Fibroblast of pulmonary artery (primary cell): ENCODE measurements around the gene CACYBP.
A peak's percentile ranks its signal among the peaks of the same experiment; 100 is the strongest.
"Not testable (repeated sequence)": the region's sequence is repeated elsewhere in the genome, so short reads cannot be mapped to it uniquely, and the experiment has no call there.

Experiments used
- DNase-seq: peaks from one replicate; pipeline ENCODE4 v3.0.0-alpha.2; 2010; ENCODE audit warnings: low read depth
- H3K4me3 ChIP-seq: replicated peaks from 2 replicates; pipeline ENCODE4 v1.5.1; 2011; ENCODE audit warnings: low read depth, mild to moderate bottlenecking, control low read depth, low read length, moderate library complexity
- TF ChIP-seq, protein P1 (sequence below): IDR thresholded peaks from 2 replicates; pipeline ENCODE4 v1.5.1; 2011; ENCODE audit warnings: mild to moderate bottlenecking, control low read depth, low read length, inconsistent platforms; ENCODE audit errors: missing control alignments

The CACYBP gene

DNA sequence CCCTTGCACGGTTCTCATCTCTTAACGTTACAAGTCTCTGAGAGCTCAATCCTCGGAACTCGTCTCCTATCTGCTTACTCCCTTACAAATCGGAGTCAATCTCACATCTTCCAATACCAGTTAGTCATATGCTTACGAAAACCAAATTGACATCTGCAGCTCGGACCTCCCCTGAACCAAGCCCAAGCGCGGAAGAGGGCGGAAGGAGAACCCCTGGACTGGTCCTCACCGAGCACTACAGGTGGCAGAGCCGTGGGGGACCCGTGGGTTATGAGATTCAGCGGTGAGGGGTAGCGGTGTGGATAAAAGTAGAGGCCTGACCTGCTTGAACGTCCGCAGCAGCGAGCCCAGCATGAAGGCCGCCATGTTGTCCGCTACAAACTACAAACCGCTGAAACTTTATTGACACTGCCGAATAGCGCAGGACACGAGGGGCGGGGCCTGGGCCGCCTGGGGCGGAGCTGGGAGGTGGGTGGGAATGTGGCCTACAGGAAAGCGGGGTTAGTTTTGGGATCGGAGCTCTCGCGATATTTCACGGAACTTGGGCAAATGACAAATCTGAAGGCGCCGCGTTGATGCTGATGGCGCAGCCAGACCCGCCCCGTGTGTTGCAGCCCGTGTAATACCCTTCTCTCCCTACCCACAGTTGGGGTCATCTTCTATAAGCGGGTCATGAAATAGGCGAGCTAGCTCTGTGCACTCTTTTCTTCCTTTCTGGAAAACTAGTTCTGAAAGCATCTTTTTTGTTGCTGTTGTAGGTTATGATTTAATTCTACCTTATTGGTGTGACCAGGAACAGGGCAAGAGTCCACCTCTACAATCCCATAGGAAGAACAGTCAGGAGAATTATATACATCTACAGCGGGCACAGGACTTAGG is 23.5 kb downstream of the CACYBP start, which contains the start of gene MRPS14:
TSS of gene MRPS14 (minus strand) at position 383 of the 879 bp plus-strand sequence. CDS start at position 366, 17 bp downstream.
- TF ChIP-seq, protein P1, sequence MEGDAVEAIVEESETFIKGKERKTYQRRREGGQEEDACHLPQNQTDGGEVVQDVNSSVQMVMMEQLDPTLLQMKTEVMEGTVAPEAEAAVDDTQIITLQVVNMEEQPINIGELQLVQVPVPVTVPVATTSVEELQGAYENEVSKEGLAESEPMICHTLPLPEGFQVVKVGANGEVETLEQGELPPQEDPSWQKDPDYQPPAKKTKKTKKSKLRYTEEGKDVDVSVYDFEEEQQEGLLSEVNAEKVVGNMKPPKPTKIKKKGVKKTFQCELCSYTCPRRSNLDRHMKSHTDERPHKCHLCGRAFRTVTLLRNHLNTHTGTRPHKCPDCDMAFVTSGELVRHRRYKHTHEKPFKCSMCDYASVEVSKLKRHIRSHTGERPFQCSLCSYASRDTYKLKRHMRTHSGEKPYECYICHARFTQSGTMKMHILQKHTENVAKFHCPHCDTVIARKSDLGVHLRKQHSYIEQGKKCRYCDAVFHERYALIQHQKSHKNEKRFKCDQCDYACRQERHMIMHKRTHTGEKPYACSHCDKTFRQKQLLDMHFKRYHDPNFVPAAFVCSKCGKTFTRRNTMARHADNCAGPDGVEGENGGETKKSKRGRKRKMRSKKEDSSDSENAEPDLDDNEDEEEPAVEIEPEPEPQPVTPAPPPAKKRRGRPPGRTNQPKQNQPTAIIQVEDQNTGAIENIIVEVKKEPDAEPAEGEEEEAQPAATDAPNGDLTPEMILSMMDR: no peak
- peak; percentile 99 for DNase-seq
- H3K4me3 ChIP-seq: peak within 1 kb of the TSS; percentile 87

DNA sequence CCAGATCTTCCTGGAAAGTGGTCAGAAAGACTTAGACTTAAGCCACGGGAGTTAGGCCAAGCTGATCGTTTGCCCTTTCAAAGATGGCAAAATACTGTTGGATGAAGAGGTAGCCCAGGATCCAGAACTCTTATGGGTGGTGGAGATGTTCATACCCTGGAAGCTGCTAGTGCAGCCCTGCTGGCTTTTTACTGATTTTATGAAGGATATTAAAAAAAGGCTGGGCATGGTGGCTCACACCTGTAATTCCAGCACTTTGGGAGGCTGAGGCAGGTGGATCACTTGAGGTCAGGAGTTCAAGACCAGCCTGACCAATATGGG is 24.1 kb downstream of the CACYBP start:
- H3K4me3 ChIP-seq: peak overlapping the region; percentile 87
- not testable (repeated sequence) for DNase-seq

DNA sequence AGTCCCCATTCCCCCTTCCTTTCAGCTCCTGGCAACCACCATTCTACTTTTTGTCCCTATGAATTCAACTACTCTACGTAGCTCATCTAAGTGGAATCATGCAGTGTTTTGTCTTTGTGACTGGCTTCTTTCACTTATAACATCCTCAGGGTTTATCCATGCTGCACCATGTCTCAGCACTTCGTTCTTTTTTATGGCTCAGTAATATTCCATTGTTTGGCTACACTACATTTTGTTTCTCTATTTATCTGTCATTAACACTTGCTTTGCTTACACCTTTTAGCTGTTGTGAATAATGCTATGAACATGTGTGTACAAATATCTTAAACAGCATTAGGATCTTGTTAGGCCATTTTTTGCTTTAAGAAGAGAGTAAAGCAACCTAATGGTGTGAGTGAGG is 25.0 kb downstream of the CACYBP start:
- DNase-seq: no peak
- TF ChIP-seq, protein P1: no peak
- H3K4me3 ChIP-seq: no peak overlapping the region

DNA sequence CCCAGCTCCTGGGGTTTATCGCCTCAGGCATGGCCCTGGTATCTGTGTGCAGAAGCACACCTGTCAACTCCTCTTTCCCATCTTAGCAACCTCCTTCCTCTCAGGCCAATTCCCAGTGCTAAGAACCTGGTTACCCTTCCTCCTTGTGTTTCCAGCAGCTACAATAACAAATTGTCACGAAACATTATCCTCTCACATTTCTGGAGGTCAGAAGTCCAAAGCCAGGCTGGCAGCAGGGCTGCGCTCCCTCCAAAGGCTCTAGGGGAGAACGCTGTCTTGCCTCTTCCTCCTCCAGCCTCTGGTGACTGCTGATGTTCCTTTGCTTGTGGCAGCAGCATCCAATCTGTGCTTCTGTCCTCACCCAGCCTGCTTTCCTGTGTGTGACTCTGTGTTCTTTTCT is 34.2 kb downstream of the CACYBP start:
- no peak for DNase-seq
- TF ChIP-seq, protein P1: no peak

DNA sequence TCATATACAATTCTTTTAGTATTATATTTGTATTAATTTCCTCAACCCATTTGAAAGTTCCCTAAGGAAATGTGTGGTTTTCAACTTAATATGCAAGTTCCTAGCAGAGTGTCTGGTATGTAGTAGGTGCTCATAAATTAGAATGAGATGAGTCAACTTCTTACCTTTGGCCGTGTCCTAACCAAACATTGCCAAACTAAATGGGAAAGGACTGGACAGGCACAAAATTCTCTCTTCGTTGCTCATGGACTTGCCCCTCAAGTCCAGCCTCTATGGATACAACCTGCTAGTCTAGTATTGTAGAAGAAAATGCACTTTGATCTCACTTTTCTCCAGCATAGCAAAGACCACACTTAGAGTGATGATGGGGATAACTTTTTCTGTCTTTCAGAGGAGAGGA is 35.0 kb downstream of the CACYBP start:
- TF ChIP-seq, protein P1: no peak
- no peak overlapping the region for H3K4me3 ChIP-seq
- no peak for DNase-seq

More for the DNA sequence above, 34.2 kb downstream of the CACYBP start:
- no peak overlapping the region for H3K4me3 ChIP-seq

DNA sequence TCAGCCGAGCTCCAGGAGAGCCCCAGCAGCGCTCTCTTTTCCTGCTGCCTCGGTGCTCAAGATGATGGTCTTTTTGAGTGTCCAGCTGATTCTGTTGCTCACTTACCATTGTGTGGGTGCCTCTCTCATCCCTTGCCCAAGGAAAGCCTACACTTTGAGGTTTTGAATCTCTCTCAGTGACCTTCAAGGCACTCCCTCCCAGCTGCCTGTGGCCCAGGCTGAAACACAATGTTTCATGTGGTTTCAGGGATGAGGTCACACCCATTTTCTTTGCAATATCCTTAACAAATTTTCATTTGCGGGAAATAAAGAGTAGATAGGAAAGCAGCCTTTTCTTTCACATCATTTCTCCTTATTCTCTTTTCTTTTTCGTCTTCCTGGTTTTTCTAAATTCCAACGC is 36.1 kb downstream of the CACYBP start:
- TF ChIP-seq, protein P1: no peak
- no peak overlapping the region for H3K4me3 ChIP-seq
- DNase-seq: no peak

DNA sequence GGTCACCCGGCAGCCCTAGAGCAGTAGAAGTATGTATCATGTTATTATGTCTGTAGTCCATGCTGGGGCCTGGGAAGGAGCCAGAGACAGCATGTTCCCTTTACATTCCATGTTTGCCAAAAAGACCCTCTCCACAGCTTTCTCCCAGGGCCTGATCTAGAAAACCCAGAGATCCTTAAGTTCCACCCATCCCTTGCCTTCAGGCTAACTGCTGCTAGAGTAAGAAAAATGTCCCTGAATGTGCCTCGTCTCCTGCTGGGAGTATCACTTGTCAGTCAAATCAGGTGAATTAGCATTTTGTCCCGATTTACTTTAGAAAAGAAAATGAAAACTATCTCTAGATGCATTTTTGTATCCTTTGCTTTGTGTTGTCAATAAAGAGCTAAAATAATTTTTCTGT is 36.7 kb downstream of the CACYBP start:
- no peak for DNase-seq
- H3K4me3 ChIP-seq: no peak overlapping the region
- TF ChIP-seq, protein P1: no peak
